ENCODE measurements around the gene LRRC3B.

- TF ChIP-seq CTCF (IDR thresholded peaks at IDR 0.05) (no peak), POLR2A (IDR thresholded peaks at IDR 0.05) (no peak)
These were observed 35.0 kb upstream of the LRRC3B start for GRCh38 chr3:26587571-26587970.

Data from right lobe of liver (tissue), 4 donors.